Right cardiac atrium (tissue), 5 donors: ENCODE measurements around the gene ZFAND3. TPM values are rescaled to one million over a fixed set of nuclear protein-coding genes. Genes with fewer than 3 reads are reported as not detected.

Experiments used
- ATAC-seq, 2 donors: fragments of 200-7000 bp; cut with Tn5 transposase; one replicate each; pipeline versions ENCODE4 v1.8.0 to v1.9.1; 2020; ENCODE audit warnings: moderate library complexity in 2 of 2, mild to moderate bottlenecking in 1 of 2
- DNase-seq, 3 donors: peaks; one replicate each; pipeline ENCODE4 v3.0.0-alpha.2; 2020
- H3K27ac ChIP-seq: one replicate; pipeline ENCODE4 v1.5.1; 2013; ENCODE audit warnings: mild to moderate bottlenecking, low read length, control low read depth, moderate library complexity
- H3K27me3 ChIP-seq: one replicate; pipeline ENCODE4 v1.6.1; 2013; ENCODE audit not compliant: control insufficient read depth, insufficient read depth
- H3K4me1 ChIP-seq: one replicate; pipeline ENCODE4 v1.6.1; 2013; ENCODE audit warnings: low read length; ENCODE audit not compliant: control insufficient read depth, insufficient read depth
- H3K4me3 ChIP-seq: one replicate; pipeline ENCODE4 v1.5.1; 2013; ENCODE audit warnings: low read length, control low read depth
- H3K9me3 ChIP-seq: one replicate; pipeline ENCODE4 v1.6.1; 2013; ENCODE audit warnings: low read length; ENCODE audit not compliant: control insufficient read depth
- WGBS: extraction: QIAGEN DNeasy Blood & Tissue Kit; methylation state at CpG from one replicate; pipeline ENCODE4 v1.1.7; 2013; 5-methylcytosine and 5-hydroxymethylcytosine counted together
- intact Hi-C, 4 donors: fragments of 100-400 bp; cut with DNase I; formaldehyde crosslinking; loops; one replicate each; pipeline versions ENCODE4 v1.11.0 to v1.14.0; 2022 to 2023
- polyA plus RNA-seq: library from polyadenylated mRNA; stranded (reverse); fragments of 200-250 nt; gene quantifications from one replicate; pipeline ENCODE4 v1.2.3, GENCODE V29; 2013
- total RNA-seq, 4 donors: library from RNA; stranded (reverse); fragmentation: NEBNext Ultra II Directional; extraction: Animal tissue kit (Norgen Biotek cat#: 25700); gene quantifications; one replicate each; pipeline ENCODE4 v1.2.1, GENCODE V29; 2021
- donor health status: healthy with polysubstance abuse.
- donor health status: DM: no; HTN: yes; CAD: no.
- donor health status: DM: no; HTN: no; CAD: no.
- donor health status: DM: no; HTN: yes; CAD: no; lungs with severe emphysema.
- donor health status: DM: yes; HTN: yes; CAD: no.

ZFAND3 gene
- total and polyA plus RNA-seq, 5 donors, result 50.1 to 91.4 (median 79.1) TPM

DNA sequence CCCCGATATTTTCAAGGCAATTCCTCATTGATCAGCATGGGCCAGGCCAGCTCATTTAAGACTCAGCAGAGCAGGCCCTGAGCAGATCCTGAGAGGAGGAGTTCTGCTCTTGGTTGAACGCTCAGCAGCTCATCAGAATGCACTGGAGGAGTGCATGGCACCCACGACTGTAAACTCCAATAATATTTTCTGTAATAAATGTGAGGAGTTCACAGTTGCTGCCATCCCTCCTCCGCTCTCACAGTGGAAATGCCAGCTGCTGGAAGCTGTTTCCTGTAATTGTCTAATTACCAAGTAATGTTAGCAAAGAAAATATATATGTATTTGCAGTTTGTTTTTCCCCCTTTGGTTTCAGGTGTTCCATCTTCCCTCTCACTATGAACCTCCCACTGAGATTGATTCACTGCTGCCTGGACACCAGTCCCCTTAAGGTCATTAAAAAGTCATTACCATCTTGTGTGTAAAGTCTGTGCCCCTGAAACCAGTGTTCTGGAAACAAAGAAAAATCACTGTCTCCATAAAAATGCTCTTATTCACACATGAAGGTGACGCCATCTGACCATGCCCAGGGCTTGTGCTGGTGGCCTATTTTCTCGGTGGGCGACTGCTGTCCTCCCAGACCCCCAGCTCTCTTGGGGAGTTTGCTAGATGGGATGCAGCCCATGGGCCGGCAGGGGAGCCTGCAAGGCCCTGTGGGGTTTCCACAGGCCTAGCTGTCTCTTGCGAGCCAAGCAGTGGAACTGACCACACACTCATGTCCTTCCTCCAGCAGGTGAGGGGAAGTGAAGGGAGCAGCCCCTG, 374.2 kb downstream of the ZFAND3 start:
- intact Hi-C loops, result no loop called here
- H3K9me3 ChIP-seq, result no peaks in the 10 kb centered on the region
- WGBS, result 85% methylated on average over 9 of the region's 9 CpGs

DNA sequence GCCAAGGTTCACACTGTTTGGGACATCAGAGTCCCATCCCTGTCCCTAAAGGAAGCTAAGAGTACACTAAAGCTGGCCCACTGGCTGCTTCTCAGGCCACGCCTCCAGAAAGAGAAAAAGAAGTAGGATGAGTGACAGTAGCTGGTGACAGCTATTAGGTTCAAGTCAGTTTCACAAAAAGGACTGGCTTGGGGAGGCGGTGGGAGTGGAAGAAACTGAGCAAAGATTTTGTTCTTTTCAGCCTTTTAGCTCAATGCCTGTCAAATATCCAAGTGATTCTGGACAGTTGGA, 374.7 kb downstream of the ZFAND3 start:
- DNase-seq, result no peak
- intact Hi-C loops, result no loop called here
- no peak for ATAC-seq
- no peak overlapping the region for H3K4me3 ChIP-seq
- no peak overlapping the region for H3K27ac ChIP-seq
- no peaks in the 10 kb centered on the region for H3K27me3 ChIP-seq
- WGBS, result 92% methylated on average over 2 of the region's 2 CpGs
- H3K9me3 ChIP-seq, result no peaks in the 10 kb centered on the region
- no peaks in the 10 kb centered on the region for H3K4me1 ChIP-seq

More for the DNA sequence above, 374.2 kb downstream of the ZFAND3 start:
- no peak for ATAC-seq
- no peak for DNase-seq
- Histone ChIP-seq H3K4me3 (no peak overlapping the region), H3K27ac (no peak overlapping the region), H3K4me1 (no peaks in the 10 kb centered on the region), H3K27me3 (no peaks in the 10 kb centered on the region)

DNA sequence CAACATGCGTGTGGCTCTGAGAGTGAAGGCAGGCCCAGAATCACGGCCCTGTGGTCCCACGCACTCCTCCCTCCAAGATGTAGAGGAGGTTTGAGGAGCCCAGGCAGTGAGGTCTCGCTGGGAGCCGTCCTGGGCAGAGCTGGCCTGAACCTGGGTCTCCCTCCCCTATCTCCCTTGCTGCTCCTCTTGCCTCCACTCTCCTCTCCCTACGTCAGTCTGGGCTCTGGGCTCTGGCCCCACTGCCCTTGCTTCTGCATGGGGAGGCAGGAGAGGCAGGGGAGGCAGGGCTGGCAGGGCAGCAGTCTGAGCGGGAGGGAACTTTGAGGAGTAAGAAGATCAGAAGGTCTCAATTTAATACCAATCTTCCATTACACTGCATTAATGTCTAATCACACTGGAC, 375.1 kb downstream of the ZFAND3 start:
- DNase-seq (no peak), ATAC-seq (no peak)
- Histone ChIP-seq H3K27ac (no peak overlapping the region), H3K9me3 (no peaks in the 10 kb centered on the region), H3K4me3 (no peak overlapping the region), H3K4me1 (no peaks in the 10 kb centered on the region), H3K27me3 (no peaks in the 10 kb centered on the region)
- WGBS, result 93% methylated on average over 7 of the region's 7 CpGs
- intact Hi-C loops, result no loop called here

DNA sequence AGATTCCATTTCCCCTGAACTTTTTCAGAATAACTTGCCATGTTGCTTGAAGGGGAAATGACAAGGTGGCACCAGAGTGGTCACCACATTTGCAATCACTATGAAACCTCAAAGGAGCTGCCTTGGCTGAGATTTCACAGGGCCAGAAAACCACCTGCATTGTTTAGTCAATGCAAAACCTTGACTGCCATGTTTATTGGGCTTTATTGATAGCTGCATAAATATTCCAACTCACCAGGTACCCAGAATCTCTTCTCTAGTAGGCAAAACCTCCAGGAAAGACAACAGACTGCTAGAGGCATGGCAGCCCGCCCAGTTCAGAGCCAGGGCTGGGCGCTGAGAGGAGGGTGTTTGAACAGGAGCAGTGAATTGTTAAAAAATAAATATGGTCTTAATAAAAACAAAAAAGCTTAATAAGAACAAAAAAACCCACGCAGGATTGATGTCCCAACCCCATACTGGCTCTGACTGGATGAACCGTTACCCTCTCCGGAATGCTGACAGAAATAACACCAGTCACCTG, 375.6 kb downstream of the ZFAND3 start:
- no peak for DNase-seq
- H3K27ac ChIP-seq, result no peak overlapping the region
- ATAC-seq, result no peak
- WGBS, result 97% methylated on average over 5 of the region's 5 CpGs
- H3K4me1 ChIP-seq, result no peaks in the 10 kb centered on the region
- H3K4me3 ChIP-seq, result no peak overlapping the region
- intact Hi-C loops, result no loop called here
- H3K9me3 ChIP-seq, result no peaks in the 10 kb centered on the region
- no peaks in the 10 kb centered on the region for H3K27me3 ChIP-seq

DNA sequence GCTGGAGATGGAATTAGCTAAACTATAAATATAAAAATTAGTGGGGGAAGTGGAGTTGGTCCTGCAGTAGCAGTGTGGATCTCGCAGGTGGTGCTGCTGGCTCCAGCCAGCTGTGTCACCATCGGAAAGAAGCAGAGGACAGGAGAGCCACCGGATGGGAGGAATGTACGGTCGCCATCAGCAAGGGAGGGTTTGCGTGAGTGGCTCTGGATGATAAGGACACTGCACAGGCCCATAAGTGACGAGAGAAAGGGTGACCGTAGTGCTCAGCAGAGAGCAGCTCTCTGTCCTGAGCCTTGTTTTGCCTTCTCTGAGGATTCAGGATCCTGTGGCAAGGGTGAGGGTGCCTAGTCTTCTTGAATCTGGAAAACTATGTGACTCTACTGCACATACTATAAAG, 378.7 kb downstream of the ZFAND3 start:
- ATAC-seq (no peak), DNase-seq (no peak)
- intact Hi-C loops, result no loop called here
- no peak overlapping the region for H3K4me3 ChIP-seq
- H3K27ac ChIP-seq, result no peak overlapping the region
- 74% methylated on average over 8 of the region's 8 CpGs for WGBS
- no peaks in the 10 kb centered on the region for H3K9me3 ChIP-seq
- no peaks in the 10 kb centered on the region for H3K27me3 ChIP-seq
- H3K4me1 ChIP-seq, result no peaks in the 10 kb centered on the region

Other genes with a start within 250 kb of the ZFAND3 start
- 1 to 10 TPM; 1.8 to 3.9 (median 2.5) TPM for gene MDGA1, start 121.8 kb upstream of the ZFAND3 start, total RNA-seq
- gene MDGA1, start 121.8 kb upstream of the ZFAND3 start, polyA plus RNA-seq, result 3.0 TPM